Small intestine (tissue), 7 donors: ENCODE measurements around the gene GPX7. TPM values are rescaled to one million over a fixed set of nuclear protein-coding genes. Genes with fewer than 3 reads are reported as not detected.

Experiments
- DNase-seq, 2 donors: peaks; one replicate each; pipeline versions ENCODE4 v3.0.0 to v3.0.0-alpha.2; 2013
- FAIRE-seq: peaks from 2 replicates; lab custom pipeline; 2012; peaks lifted over from hg19 to GRCh38; lab: Jason Lieb, UNC
- H3K27ac ChIP-seq, 3 donors: one replicate each; pipeline ENCODE4 v1.5.1; 2013; ENCODE audit warnings: low read length in 2 of 3, mild to moderate bottlenecking in 2 of 3, control low read depth in 1 of 3, inconsistent platforms in 1 of 3, low read depth in 1 of 3, moderate library complexity in 1 of 3
- H3K27me3 ChIP-seq, 3 donors: one replicate each; pipeline ENCODE4 v1.6.1; 2013; ENCODE audit warnings: low read length in 3 of 3, inconsistent platforms in 1 of 3; ENCODE audit not compliant: control insufficient read depth in 3 of 3, insufficient read depth in 3 of 3
- H3K36me3 ChIP-seq, 3 donors: one replicate each; pipeline ENCODE4 v1.6.1; 2013; ENCODE audit warnings: low read length in 3 of 3, inconsistent platforms in 1 of 3, low read depth in 1 of 3, mild to moderate bottlenecking in 1 of 3, moderate library complexity in 1 of 3; ENCODE audit not compliant: control insufficient read depth in 3 of 3, insufficient read depth in 2 of 3
- H3K4me1 ChIP-seq, 3 donors: one replicate each; pipeline ENCODE4 v1.6.1; 2013; ENCODE audit warnings: low read length in 2 of 3, inconsistent platforms in 1 of 3, low read depth in 1 of 3, mild to moderate bottlenecking in 1 of 3, moderate library complexity in 1 of 3; ENCODE audit not compliant: control insufficient read depth in 3 of 3, insufficient read depth in 2 of 3
- H3K4me3 ChIP-seq, 3 donors: one replicate each; pipeline ENCODE4 v1.5.1; 2013; ENCODE audit warnings: low read length in 3 of 3, control low read depth in 1 of 3, inconsistent platforms in 1 of 3, low read depth in 1 of 3, mild to moderate bottlenecking in 1 of 3, moderate library complexity in 1 of 3
- H3K9me3 ChIP-seq, 2 donors: one replicate each; pipeline ENCODE4 v1.6.1; 2013; ENCODE audit warnings: low read depth in 1 of 2, low read length in 1 of 2; ENCODE audit not compliant: control insufficient read depth in 2 of 2, insufficient read depth in 1 of 2
- whole genome bisulfite sequencing, 3 donors: extraction: QIAGEN DNeasy Blood & Tissue Kit; methylation state at CpG; one replicate each; pipeline ENCODE4 v1.1.7; 2013; 5-methylcytosine and 5-hydroxymethylcytosine counted together
- polyA plus RNA-seq, 4 donors: library from polyadenylated mRNA; stranded (reverse) in 3 of 4; unstranded in 1 of 4; fragments of 200-250 nt in 3 of 4; fragments of 120-200 nt in 1 of 4; gene quantifications; one replicate each; pipeline versions ENCODE4 v1.2.1 to v1.2.3, GENCODE V29; 2013
- donor health status: healthy with polysubstance abuse.
- donor health status: control.
- donor health status: control.
- donor health status: Bipolar disorder and iron deficiency.
- donor health status: healthy.

The GPX7 gene
- polyA plus RNA-seq, 4 donors = 1.9 to 40.5 (median 4.1) TPM; not detected in 1

- no peak for FAIRE-seq
- Histone ChIP-seq H3K4me1 (peaks cover 0 to 10% (median 0%) of the 10 kb centered on the region in 3 donors), H3K27me3 (no peaks in the 10 kb centered on the region), H3K9me3 (no peaks in the 10 kb centered on the region), H3K27ac (no peak overlapping the region), H3K36me3 (no peaks in the 10 kb centered on the region), H3K4me3 (no peak overlapping the region)
- no peak for DNase-seq
- WGBS, 3 donors = 67 to 77% (median 70%) methylated on average over 2 of the region's 2 CpGs
Measured at GRCh38 chr1:52558941-52559340, 43.2 kb upstream of the GPX7 start.

- no peaks in the 10 kb centered on the region for H3K27me3 ChIP-seq
- FAIRE-seq = no peak
- 66 to 92% (median 76%) methylated on average over 2 of the region's 2 CpGs for WGBS, 3 donors
Measured at GRCh38 chr1:52559875-52560274, 42.3 kb upstream of the GPX7 start.

GRCh38 chr1:52562766-52563165 is 39.4 kb upstream of the GPX7 start:
- FAIRE-seq (no peak), DNase-seq (no peak)
- no peak overlapping the region for H3K27ac ChIP-seq
- no peaks in the 10 kb centered on the region for H3K4me1 ChIP-seq
- H3K4me3 ChIP-seq = no peak overlapping the region
- H3K36me3 ChIP-seq = no peaks in the 10 kb centered on the region
- H3K9me3 ChIP-seq = no peaks in the 10 kb centered on the region
- H3K27me3 ChIP-seq = no peaks in the 10 kb centered on the region
- WGBS, 3 donors = 88 to 91% (median 89%) methylated on average over 3 of the region's 3 CpGs

More at GRCh38 chr1:52559875-52560274, 42.3 kb upstream of the GPX7 start:
- H3K4me3 ChIP-seq = no peak overlapping the region
- H3K27ac ChIP-seq = no peak overlapping the region
- no peaks in the 10 kb centered on the region for H3K9me3 ChIP-seq
- H3K4me1 ChIP-seq = peaks cover 0 to under 1% (median 0%) of the 10 kb centered on the region in 3 donors
- no peak for DNase-seq
- H3K36me3 ChIP-seq = no peaks in the 10 kb centered on the region

GRCh38 chr1:52567943-52568342 is 34.2 kb upstream of the GPX7 start:
- H3K9me3 ChIP-seq = no peaks in the 10 kb centered on the region
- no peaks in the 10 kb centered on the region for H3K36me3 ChIP-seq
- no peaks in the 10 kb centered on the region for H3K4me1 ChIP-seq
- no peaks in the 10 kb centered on the region for H3K27me3 ChIP-seq
- H3K27ac ChIP-seq = no peak overlapping the region
- WGBS, 3 donors = 53 to 74% (median 68%) methylated on average over 5 of the region's 5 CpGs
- no peak for FAIRE-seq
- no peak for DNase-seq
- H3K4me3 ChIP-seq = no peak overlapping the region

DNA sequence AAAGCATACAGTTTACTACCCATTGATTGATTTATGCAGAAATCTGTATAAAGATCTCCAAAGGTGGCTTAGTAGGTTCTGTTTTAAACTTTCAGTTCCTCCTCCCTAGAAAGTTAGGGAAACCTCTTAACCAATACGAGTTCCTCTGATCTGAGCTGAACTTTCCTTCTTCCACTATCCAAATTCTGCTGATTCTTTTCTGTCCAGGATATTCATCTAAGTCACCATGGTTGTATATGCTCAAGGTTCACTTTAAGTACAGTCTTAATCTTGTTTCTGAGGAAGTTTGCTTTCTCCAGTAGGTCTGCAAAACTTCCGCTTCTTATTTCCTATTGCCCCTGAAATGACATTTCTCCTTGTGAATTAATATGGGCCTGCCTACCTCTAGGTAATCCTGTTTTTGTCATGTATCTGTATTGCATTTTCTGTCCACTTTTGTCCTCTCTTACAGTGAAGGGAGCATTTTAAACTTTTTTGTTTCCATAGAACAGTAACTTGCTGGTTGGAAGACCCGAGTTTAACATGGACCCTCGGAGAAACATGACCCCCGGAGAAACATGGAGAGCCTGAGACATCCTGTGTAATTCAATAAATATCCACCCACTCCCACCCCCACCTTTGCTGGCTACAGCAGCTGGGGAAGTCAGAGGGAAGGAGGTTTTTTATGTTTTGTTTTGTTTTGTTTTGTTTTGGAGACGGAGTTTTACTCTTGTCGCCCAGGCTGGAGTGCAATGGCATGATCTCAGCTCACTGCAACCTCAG is 32.5 kb upstream of the GPX7 start:
- Histone ChIP-seq H3K4me3 (no peak overlapping the region), H3K27ac (no peak overlapping the region), H3K27me3 (no peaks in the 10 kb centered on the region), H3K4me1 (no peaks in the 10 kb centered on the region), H3K36me3 (no peaks in the 10 kb centered on the region), H3K9me3 (no peaks in the 10 kb centered on the region)
- no peak for DNase-seq
- FAIRE-seq = no peak
- WGBS, 3 donors = 50 to 74% (median 66%) methylated on average over 7 of the region's 7 CpGs

GRCh38 chr1:52571783-52572182 is 30.4 kb upstream of the GPX7 start:
- no peaks in the 10 kb centered on the region for H3K27me3 ChIP-seq
- H3K27ac ChIP-seq = no peak overlapping the region
- H3K4me1 ChIP-seq = no peaks in the 10 kb centered on the region
- WGBS, 3 donors = 56 to 82% (median 74%) methylated on average over 1 of the region's 1 CpG
- no peak for FAIRE-seq
- H3K9me3 ChIP-seq = no peaks in the 10 kb centered on the region
- no peak for DNase-seq
- no peak overlapping the region for H3K4me3 ChIP-seq
- H3K36me3 ChIP-seq = no peaks in the 10 kb centered on the region

DNA sequence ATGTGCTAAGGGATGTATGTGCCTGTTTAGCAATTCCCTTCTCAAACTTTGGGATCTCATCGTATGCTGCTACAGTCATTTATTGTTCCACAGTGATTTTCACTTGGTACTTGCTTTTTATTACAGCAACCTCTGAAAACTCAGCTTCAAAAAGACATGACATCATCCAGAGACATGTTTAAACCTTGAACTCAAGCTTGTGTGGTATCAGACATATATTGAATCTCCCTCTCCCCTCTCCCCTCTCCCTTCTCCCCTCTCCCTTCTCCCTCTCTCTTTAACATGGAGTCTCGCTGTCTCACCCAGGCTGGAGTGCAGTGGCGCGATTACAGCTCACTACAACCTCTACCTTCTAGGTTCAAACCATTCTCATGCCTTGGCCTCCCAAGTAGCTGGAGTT is 29.8 kb upstream of the GPX7 start:
- DNase-seq (no peak), FAIRE-seq (no peak)
- no peaks in the 10 kb centered on the region for H3K9me3 ChIP-seq
- no peaks in the 10 kb centered on the region for H3K27me3 ChIP-seq
- no peaks in the 10 kb centered on the region for H3K36me3 ChIP-seq
- no peaks in the 10 kb centered on the region for H3K4me1 ChIP-seq
- WGBS, 3 donors = 92 to 95% (median 95%) methylated on average over 4 of the region's 4 CpGs
- H3K4me3 ChIP-seq = no peak overlapping the region
- H3K27ac ChIP-seq = no peak overlapping the region

DNA sequence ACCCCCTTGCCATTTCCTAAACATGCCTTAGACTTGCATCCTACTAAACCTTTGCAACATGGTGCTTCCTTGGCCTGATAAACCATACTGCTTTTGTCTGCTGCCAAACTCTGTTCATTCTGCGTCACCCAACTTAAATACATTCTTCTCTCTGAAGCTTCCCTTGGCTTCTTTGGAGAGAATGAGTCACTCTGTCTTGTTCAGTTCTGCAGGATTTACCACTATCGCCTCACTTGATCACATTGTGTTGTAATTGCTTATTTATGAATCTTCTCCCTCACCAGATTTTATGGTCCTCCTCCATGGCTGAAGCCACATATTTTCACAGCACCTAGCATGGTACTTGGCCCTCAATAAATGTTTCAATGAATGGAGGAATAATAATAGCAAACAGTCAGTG is 27.6 kb upstream of the GPX7 start:
- DNase-seq (no peak), FAIRE-seq (no peak)
- Histone ChIP-seq H3K27me3 (no peaks in the 10 kb centered on the region), H3K9me3 (no peaks in the 10 kb centered on the region), H3K36me3 (no peaks in the 10 kb centered on the region), H3K4me3 (no peak overlapping the region), H3K27ac (no peak overlapping the region), H3K4me1 (no peaks in the 10 kb centered on the region)
- 59 to 95% (median 81%) methylated on average over 2 of the region's 2 CpGs for WGBS, 3 donors

GRCh38 chr1:52576074-52576473 is 26.1 kb upstream of the GPX7 start:
- Histone ChIP-seq H3K9me3 (no peaks in the 10 kb centered on the region), H3K4me3 (no peak overlapping the region), H3K4me1 (no peaks in the 10 kb centered on the region), H3K27ac (no peak overlapping the region), H3K36me3 (no peaks in the 10 kb centered on the region), H3K27me3 (no peaks in the 10 kb centered on the region)
- FAIRE-seq = no peak
- no peak for DNase-seq
- 97 to 99% (median 97%) methylated on average over 1 of the region's 1 CpG for WGBS, 3 donors
